ENCODE measurements around the gene MCM7. TPM values are rescaled to one million over a fixed set of nuclear protein-coding genes. Genes with fewer than 3 reads are reported as not detected.

The MCM7 gene
- total and polyA plus RNA-seq, 2 of the 4 experiments (the other 2 are of a cell fraction): 104 to 137 TPM

- no peak overlapping the region for H2BK15ac ChIP-seq (ENCODE audit: low read depth, low read length)
- no peaks in the 10 kb centered on the region for H4K20me1 ChIP-seq (ENCODE audit: insufficient read depth, low read length)
- no peak overlapping the region for H2AK5ac ChIP-seq (ENCODE audit: low read depth, low read length)
- no peaks in the 10 kb centered on the region for H3K36me3 ChIP-seq (ENCODE audit: control insufficient read depth, insufficient read depth, low read length)
- H3K79me1 ChIP-seq (ENCODE audit: low read depth in 1 of 2, low read length in 2 of 2): peaks cover 7 to 17% of the 10 kb centered on the region in 2 experiments; a peak in 3 of 4 replicates
- H3K23ac ChIP-seq (ENCODE audit: low read depth, low read length): no peak overlapping the region
- no peak overlapping the region for H3K4ac ChIP-seq (ENCODE audit: low read depth, low read length)
- ATAC-seq (ENCODE audit: low read depth) (no peak), DNase-seq (no peak)
- H3K18ac ChIP-seq (ENCODE audit: low read depth, low read length): no peak overlapping the region
- peaks cover 2% of the 10 kb centered on the region; the same call in 1 of the 2 replicates for H3K4me1 ChIP-seq (ENCODE audit: control insufficient read depth, insufficient read depth, low read length)
- H4K5ac ChIP-seq (ENCODE audit: low read depth, low read length): no peak overlapping the region
- WGBS, 2 experiments (ENCODE audit: extremely low coverage in 2 of 2, insufficient read length in 1 of 2): no CpG with 5 or more reads among the region's 7 CpGs
- ChIA-PET POLR2A (ENCODE audit: unreplicated experiment) (no interaction called here), CTCF (interaction anchor here (0.9 to 1.1 kb wide), 2 partner anchors 10 to 14 kb away, joined by 3 read pairs; no protein-coding TSS in a partner anchor)
- H3K9me1 ChIP-seq (ENCODE audit: insufficient read depth, low read length): no peaks in the 10 kb centered on the region
- H3K9ac ChIP-seq (ENCODE audit: low read depth, low read length): no peak overlapping the region
- H2AFZ ChIP-seq (replicated peaks; ENCODE audit: low read length, poor library complexity): no peak overlapping the region
- H3K14ac ChIP-seq (replicated peaks; ENCODE audit: low read depth, low read length): no peak overlapping the region
- H3K27me3 ChIP-seq (ENCODE audit: control insufficient read depth, insufficient read depth, low read length): peaks cover 2% of the 10 kb centered on the region; the same call in 1 of the 2 replicates
- no peak overlapping the region for H2AK9ac ChIP-seq (replicated peaks; ENCODE audit: low read depth, low read length, poor library complexity)
- intact Hi-C loops (cut with micrococcal nuclease) (loop anchor here (1.0 to 5.0 kb wide), 4 partner anchors 79 to 275 kb away; no protein-coding TSS in a partner anchor), dilution Hi-C loops (cut with HindIII; ENCODE audit: low sequenced_read_pairs, unreplicated experiment) (no loop called here), in situ Hi-C loops (cut with MboI; ENCODE audit: low sequenced_read_pairs) (loop anchor here (10.0 kb wide), 1 partner anchor 213 kb away; no protein-coding TSS in a partner anchor)
- BruUV-seq (replicated peaks): no TSS peak
- no peak overlapping the region for H3K4me3 ChIP-seq (ENCODE audit: insufficient read depth, low read depth, low read length)
- no peak overlapping the region for H4K8ac ChIP-seq (ENCODE audit: low read depth in 2 of 2, low read length in 2 of 2)
- H3K27ac ChIP-seq (ENCODE audit: insufficient read depth, low read length): no peak overlapping the region
- H2BK5ac ChIP-seq (ENCODE audit: low read depth, low read length, poor library complexity, severe bottlenecking): no peak overlapping the region
- H3K9me3 ChIP-seq (ENCODE audit: control insufficient read depth, insufficient read depth, low read length): no peaks in the 10 kb centered on the region
- H3K4me2 ChIP-seq (ENCODE audit: low read depth, low read length): no peak overlapping the region
- no peak overlapping the region for H2BK120ac ChIP-seq (ENCODE audit: low read depth, low read length)
- TF ChIP-seq CEBPB (IDR thresholded peaks at IDR 0.05; ENCODE audit: low read depth, low read length): no peak
- TF ChIP-seq MXI1 (IDR thresholded peaks at IDR 0.05; ENCODE audit: borderline replicate concordance, low read depth, low read length): no peak
- no peak for TF ChIP-seq USF2 (IDR thresholded peaks at IDR 0.05; ENCODE audit: low read depth, low read length)
- no peak for TF ChIP-seq RFX5 (IDR thresholded peaks at IDR 0.05; ENCODE audit: low read depth, low read length)
- no peak for TF ChIP-seq NFE2L2 (IDR thresholded peaks at IDR 0.05; ENCODE audit: low read depth, low read length)
- TF ChIP-seq, protein P1, sequence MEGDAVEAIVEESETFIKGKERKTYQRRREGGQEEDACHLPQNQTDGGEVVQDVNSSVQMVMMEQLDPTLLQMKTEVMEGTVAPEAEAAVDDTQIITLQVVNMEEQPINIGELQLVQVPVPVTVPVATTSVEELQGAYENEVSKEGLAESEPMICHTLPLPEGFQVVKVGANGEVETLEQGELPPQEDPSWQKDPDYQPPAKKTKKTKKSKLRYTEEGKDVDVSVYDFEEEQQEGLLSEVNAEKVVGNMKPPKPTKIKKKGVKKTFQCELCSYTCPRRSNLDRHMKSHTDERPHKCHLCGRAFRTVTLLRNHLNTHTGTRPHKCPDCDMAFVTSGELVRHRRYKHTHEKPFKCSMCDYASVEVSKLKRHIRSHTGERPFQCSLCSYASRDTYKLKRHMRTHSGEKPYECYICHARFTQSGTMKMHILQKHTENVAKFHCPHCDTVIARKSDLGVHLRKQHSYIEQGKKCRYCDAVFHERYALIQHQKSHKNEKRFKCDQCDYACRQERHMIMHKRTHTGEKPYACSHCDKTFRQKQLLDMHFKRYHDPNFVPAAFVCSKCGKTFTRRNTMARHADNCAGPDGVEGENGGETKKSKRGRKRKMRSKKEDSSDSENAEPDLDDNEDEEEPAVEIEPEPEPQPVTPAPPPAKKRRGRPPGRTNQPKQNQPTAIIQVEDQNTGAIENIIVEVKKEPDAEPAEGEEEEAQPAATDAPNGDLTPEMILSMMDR (conservative IDR thresholded peaks at IDR 0.05; ENCODE audit: low read depth, low read length): no peak
- TF ChIP-seq ELK1 (IDR thresholded peaks at IDR 0.05; ENCODE audit: borderline replicate concordance, low read depth, low read length): no peak
- H2BK20ac ChIP-seq (ENCODE audit: low read depth, low read length): no peak overlapping the region
- H3K56ac ChIP-seq (ENCODE audit: extremely low read depth, insufficient read depth, low read length): no peak overlapping the region
- no peak overlapping the region for H4K91ac ChIP-seq (ENCODE audit: insufficient read depth, low read depth, low read length)
Measured at GRCh38 chr7:100132126-100132525, 30.9 kb upstream of the MCM7 start.
